HG03060 (cell line): Measurements from ENCODE around the gene STRN4.
"Not testable (repeated sequence)": the region's sequence is repeated elsewhere in the genome, so short reads cannot be mapped to it uniquely, and the experiment has no call there.

ENCODE experiments used
- ATAC-seq: cut with Tn5 transposase; IDR thresholded peaks from one replicate; pipeline ENCODE4 v1.9.1; 2021; ENCODE audit warnings: low read depth, moderate number of reproducible peaks; ENCODE audit not compliant: unreplicated experiment

The STRN4 gene

DNA sequence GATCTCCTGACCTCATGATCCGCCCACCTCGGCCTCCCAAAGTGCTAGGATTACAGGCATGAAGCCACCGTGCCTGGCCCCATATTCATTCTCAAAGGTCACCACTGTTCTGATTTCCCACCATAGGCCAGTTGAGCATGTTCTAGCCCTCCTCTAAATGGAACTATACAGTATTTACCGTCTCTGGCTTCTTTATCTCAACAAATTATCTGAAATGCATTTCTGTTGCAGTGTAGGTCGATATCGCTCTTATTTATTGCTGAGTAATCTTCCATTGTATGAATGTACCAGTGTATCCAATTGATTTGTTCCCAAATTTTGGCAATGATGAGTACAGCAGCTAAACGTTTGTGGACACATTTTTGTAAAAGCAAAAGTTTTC lies 26.8 kb upstream of the STRN4 start:
- no peak for ATAC-seq

- ATAC-seq, result no peak
Measured at GRCh38 chr19:46772170-46773017, 26.1 kb upstream of the STRN4 start.

DNA sequence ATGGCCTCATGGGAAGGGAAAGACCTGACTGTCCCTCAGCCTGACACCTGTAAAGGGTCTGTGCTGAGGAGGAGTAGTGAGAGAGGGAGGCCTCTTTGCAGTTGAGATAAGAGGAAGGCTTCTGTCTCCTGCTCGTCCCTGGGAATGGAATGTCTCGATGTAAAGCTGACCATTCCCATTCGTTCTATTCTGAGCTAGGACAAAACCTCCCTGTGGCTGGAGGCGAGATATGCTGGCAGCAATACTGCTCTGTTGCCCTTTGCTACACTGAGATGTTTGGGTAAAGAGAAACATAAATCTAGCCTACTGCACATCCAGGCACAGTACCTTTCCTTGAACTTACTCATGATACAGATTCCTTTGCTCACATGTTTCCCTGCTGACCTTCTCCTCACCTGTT lies 22.5 kb upstream of the STRN4 start:
- not testable (repeated sequence) for ATAC-seq

GRCh38 chr19:46766569-46767317 lies 20.5 kb upstream of the STRN4 start:
- no peak for ATAC-seq

GRCh38 chr19:46764817-46765291 lies 18.6 kb upstream of the STRN4 start:
- no peak for ATAC-seq

- ATAC-seq, result no peak
Measured at GRCh38 chr19:46762245-46762890, 16.1 kb upstream of the STRN4 start.

DNA sequence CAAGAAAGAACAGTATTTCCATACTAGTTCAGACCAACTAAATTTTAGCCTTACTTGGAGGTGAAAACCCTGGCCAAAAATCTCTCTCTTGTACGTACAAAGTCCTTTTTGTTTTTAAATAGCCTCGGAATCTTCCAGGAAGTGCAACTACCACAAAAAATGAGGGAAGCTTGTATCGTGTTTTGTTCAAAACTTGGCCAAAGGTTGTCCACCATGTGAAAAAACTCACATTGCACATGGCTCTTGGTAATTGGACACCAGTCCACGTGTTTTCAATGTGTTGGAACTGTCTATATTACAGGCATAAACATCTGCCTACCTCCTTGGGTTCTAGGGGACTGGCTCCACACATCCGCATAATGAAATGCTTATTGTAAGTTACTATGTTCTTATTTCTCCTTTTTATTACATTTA lies 15.2 kb upstream of the STRN4 start:
- ATAC-seq, result no peak

- not testable (repeated sequence) for ATAC-seq
Measured at GRCh38 chr19:46760897-46761296, 14.6 kb upstream of the STRN4 start.

- no peak for ATAC-seq
Measured at GRCh38 chr19:46760363-46760762, 14.1 kb upstream of the STRN4 start.

- no peak for ATAC-seq
Measured at GRCh38 chr19:46759817-46760333, 13.6 kb upstream of the STRN4 start.

- no peak for ATAC-seq
Measured at GRCh38 chr19:46759206-46759605, 13.0 kb upstream of the STRN4 start.

DNA sequence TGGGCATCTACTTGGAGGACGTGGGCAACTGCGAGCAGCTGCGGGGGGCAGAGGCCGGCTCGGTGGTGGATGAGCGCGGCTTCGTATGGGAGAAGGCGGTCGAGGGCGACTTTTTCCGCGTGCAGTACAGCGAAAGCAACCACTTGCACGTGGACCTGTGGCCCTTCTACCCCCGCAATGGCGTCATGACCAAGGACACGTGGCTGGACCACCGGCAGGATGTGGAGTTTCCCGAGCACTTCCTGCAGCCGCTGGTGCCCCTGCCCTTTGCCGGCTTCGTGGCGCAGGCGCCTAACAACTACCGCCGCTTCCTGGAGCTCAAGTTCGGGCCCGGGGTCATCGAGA lies 10.3 kb upstream of the STRN4 start:
- no peak for ATAC-seq

- ATAC-seq, result no peak
Measured at GRCh38 chr19:46755853-46756543, 9.7 kb upstream of the STRN4 start.

- no peak for ATAC-seq
Measured at GRCh38 chr19:46755077-46755852, 9.0 kb upstream of the STRN4 start.

- ATAC-seq, result no peak
Measured at GRCh38 chr19:46753420-46754155, 7.3 kb upstream of the STRN4 start.

DNA sequence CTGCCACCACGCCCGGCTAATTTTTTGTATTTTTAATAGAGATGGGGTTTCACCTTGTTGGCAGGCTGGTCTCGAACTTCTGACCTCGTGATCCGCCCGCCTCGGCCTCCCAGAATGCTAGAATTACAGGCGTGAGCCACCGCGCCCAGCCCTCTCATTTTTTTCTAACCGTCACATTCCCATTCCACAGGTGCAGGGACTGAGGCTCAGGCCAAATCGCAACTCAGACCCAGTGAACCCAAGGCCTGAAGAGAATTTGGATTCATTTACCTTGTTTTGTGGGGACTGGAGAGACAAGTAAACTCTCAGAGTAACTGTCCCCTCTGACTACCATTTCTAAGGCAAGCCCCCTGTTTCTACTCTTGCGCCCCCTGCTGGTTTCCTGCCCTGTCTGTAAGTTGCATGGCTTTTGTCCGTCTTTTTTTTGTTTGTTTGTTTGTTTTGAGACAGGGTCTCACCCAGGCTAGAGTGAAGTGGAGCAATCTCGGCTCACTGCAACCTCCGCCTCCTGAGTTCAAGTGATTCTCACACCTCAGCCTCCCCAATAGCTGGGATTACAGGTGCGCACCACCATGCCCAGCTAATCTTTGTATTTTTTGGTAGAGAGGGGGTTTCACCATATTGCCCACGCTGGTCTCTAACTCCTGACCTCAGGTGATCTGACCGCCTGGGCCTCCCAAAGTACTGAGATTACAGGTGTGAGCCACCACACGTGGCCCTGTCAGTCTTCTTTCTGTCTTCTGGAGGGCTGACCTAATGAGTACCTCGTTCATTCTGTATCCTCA lies 2.3 kb upstream of the STRN4 start:
- ATAC-seq, result no peak

- no peak for ATAC-seq
Measured at GRCh38 chr19:46745521-46746280, 549 bp downstream of the STRN4 start, which contains the start of gene FKRP. FKRP (plus strand) TSS chr19:46746057; CDS start chr19:46755451, 9,394 bp downstream.
